ENCODE measurements around the gene GALNT14. TPM values are rescaled to one million over a fixed set of nuclear protein-coding genes. Genes with fewer than 3 reads are reported as not detected.
A peak's percentile ranks its signal among the peaks of the same experiment; 100 is the strongest.

GALNT14 gene
- total and polyA plus RNA-seq, 8 donors: 0.93 to 15.6 (median 1.4) TPM; not detected in 3

DNA sequence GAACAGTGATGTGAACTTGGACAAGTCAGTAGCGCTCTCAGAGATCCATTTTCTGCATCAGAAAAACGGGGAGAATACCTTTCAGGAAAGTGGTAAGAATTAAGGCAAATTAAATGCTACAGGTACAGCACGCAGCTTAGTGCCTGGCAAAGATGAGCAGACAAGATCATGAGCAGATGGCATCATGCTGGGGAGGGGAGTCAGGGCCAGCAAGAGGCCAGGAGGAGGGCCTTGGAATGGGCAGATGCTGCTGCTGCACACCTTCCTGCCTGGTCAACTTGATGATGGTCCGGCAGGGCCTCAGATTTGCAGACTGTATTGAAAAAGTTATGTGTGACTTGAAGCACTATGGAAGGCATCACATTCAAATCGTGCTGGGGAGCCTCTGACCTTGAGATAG lies 72.9 kb downstream of the GALNT14 start:
- no peak for DNase-seq
- TF ChIP-seq CTCF (IDR thresholded peaks at IDR 0.05): no peak
- no peak for TF ChIP-seq POLR2AphosphoS5 (IDR thresholded peaks at IDR 0.05)
- TF ChIP-seq EP300 (IDR thresholded peaks at IDR 0.05): no peak
- no peak for TF ChIP-seq POLR2A (IDR thresholded peaks at IDR 0.05)
- no peaks in the 10 kb centered on the region for H3K4me1 ChIP-seq
- H3K27ac ChIP-seq: no peak overlapping the region
- no peak overlapping the region for H3K4me3 ChIP-seq
- H3K27me3 ChIP-seq: peaks cover 0 to 10% (median 0%) of the 10 kb centered on the region in 3 donors
- intact Hi-C loops (cut with DNase I; ENCODE audit: low total_unique reads): no loop called here
- no peaks in the 10 kb centered on the region for H3K9me3 ChIP-seq
- 72 to 83% (median 78%) methylated on average over 4 to 5 of the region's 5 CpGs for whole genome bisulfite sequencing, 5 donors
- no peaks in the 10 kb centered on the region for H3K36me3 ChIP-seq

DNA sequence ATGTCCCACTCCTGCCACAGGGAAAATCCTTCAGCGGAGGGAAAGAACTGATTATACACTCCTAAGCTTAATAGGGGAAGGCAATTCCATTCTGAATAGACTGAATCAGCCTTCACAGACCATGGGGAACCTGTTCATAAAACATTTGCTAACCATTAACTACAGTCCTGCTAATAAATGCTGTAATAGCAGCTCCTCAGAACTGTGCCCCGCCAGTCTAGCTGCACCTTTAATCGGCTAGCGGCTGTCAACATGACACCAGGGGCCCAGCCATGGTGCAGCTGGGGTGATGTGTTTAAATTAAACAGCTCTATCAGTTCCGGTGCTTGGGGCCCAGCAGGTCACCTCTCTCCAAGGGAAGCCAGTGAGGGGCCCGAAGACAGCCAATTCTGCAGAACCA lies 77.8 kb downstream of the GALNT14 start:
- Histone ChIP-seq H3K4me1 (no peaks in the 10 kb centered on the region), H3K27ac (no peak overlapping the region), H3K36me3 (no peaks in the 10 kb centered on the region), H3K9me3 (no peaks in the 10 kb centered on the region), H3K4me3 (no peak overlapping the region), H3K27me3 (no peaks in the 10 kb centered on the region)
- TF ChIP-seq POLR2AphosphoS5 (IDR thresholded peaks at IDR 0.05) (no peak), POLR2A (IDR thresholded peaks at IDR 0.05) (no peak), EP300 (IDR thresholded peaks at IDR 0.05) (no peak), CTCF (IDR thresholded peaks at IDR 0.05) (no peak)
- intact Hi-C loops (cut with DNase I; ENCODE audit: low total_unique reads): no loop called here
- 31 to 45% (median 34%) methylated on average over 6 of the region's 6 CpGs for WGBS, 5 donors
- DNase-seq: peak; percentile 25 to 62

GRCh38 chr2:31058096-31059035 lies 79.9 kb downstream of the GALNT14 start:
- H3K4me3 ChIP-seq: no peak overlapping the region
- intact Hi-C loops (cut with DNase I; ENCODE audit: low total_unique reads): no loop called here
- TF ChIP-seq EP300 (IDR thresholded peaks at IDR 0.05) (no peak), POLR2A (IDR thresholded peaks at IDR 0.05) (no peak)

GRCh38 chr2:31057691-31058090 lies 80.5 kb downstream of the GALNT14 start:
- Histone ChIP-seq H3K4me1 (no peaks in the 10 kb centered on the region), H3K36me3 (no peaks in the 10 kb centered on the region), H3K27ac (no peak overlapping the region), H3K9me3 (no peaks in the 10 kb centered on the region), H3K27me3 (no peaks in the 10 kb centered on the region), H3K4me3 (no peak overlapping the region)
- TF ChIP-seq POLR2AphosphoS5 (IDR thresholded peaks at IDR 0.05) (no peak), POLR2A (IDR thresholded peaks at IDR 0.05) (no peak), CTCF (IDR thresholded peaks at IDR 0.05) (no peak), EP300 (IDR thresholded peaks at IDR 0.05) (no peak)
- 63 to 98% (median 79%) methylated on average over 3 of the region's 3 CpGs for WGBS, 5 donors
- intact Hi-C loops (cut with DNase I; ENCODE audit: low total_unique reads): no loop called here
- DNase-seq: no peak

More at GRCh38 chr2:31058096-31059035, 79.9 kb downstream of the GALNT14 start:
- no peaks in the 10 kb centered on the region for H3K4me1 ChIP-seq
- no peaks in the 10 kb centered on the region for H3K9me3 ChIP-seq
- DNase-seq: no peak
- H3K27ac ChIP-seq: no peak overlapping the region
- no peaks in the 10 kb centered on the region for H3K36me3 ChIP-seq
- whole genome bisulfite sequencing, 5 donors: 84 to 92% (median 90%) methylated on average over 13 of the region's 13 CpGs
- H3K27me3 ChIP-seq: no peaks in the 10 kb centered on the region

GRCh38 chr2:31055938-31056337 lies 82.3 kb downstream of the GALNT14 start:
- Histone ChIP-seq H3K27ac (no peak overlapping the region), H3K27me3 (no peaks in the 10 kb centered on the region), H3K4me3 (no peak overlapping the region), H3K4me1 (no peaks in the 10 kb centered on the region), H3K9me3 (no peaks in the 10 kb centered on the region), H3K36me3 (no peaks in the 10 kb centered on the region)
- DNase-seq: no peak
- TF ChIP-seq EP300 (IDR thresholded peaks at IDR 0.05): no peak
- no peak for TF ChIP-seq POLR2AphosphoS5 (IDR thresholded peaks at IDR 0.05)
- no peak for TF ChIP-seq POLR2A (IDR thresholded peaks at IDR 0.05)
- no peak for TF ChIP-seq CTCF (IDR thresholded peaks at IDR 0.05)
- 88 to 94% (median 93%) methylated on average over 6 of the region's 6 CpGs for WGBS, 5 donors
- intact Hi-C loops (cut with DNase I; ENCODE audit: low total_unique reads): no loop called here
